ENCODE data around the gene ARFRP1.
"Not testable (repeated sequence)": the region's sequence is repeated elsewhere in the genome, so short reads cannot be mapped to it uniquely, and the experiment has no call there.

The ARFRP1 gene

GRCh38 chr20:63671695-63672094 lies 36.1 kb downstream of the ARFRP1 start:
- DNase-seq, result not testable (repeated sequence)

- DNase-seq, result no peak
Observed at GRCh38 chr20:63668351-63668750, 39.4 kb downstream of the ARFRP1 start.

- no peak for DNase-seq
Observed at GRCh38 chr20:63667858-63668257, 39.9 kb downstream of the ARFRP1 start.

GRCh38 chr20:63665708-63666107 lies 42.1 kb downstream of the ARFRP1 start:
- DNase-seq, result no peak

- peak; percentile 31 for DNase-seq
Observed at GRCh38 chr20:63664861-63665594, 42.7 kb downstream of the ARFRP1 start.

DNA sequence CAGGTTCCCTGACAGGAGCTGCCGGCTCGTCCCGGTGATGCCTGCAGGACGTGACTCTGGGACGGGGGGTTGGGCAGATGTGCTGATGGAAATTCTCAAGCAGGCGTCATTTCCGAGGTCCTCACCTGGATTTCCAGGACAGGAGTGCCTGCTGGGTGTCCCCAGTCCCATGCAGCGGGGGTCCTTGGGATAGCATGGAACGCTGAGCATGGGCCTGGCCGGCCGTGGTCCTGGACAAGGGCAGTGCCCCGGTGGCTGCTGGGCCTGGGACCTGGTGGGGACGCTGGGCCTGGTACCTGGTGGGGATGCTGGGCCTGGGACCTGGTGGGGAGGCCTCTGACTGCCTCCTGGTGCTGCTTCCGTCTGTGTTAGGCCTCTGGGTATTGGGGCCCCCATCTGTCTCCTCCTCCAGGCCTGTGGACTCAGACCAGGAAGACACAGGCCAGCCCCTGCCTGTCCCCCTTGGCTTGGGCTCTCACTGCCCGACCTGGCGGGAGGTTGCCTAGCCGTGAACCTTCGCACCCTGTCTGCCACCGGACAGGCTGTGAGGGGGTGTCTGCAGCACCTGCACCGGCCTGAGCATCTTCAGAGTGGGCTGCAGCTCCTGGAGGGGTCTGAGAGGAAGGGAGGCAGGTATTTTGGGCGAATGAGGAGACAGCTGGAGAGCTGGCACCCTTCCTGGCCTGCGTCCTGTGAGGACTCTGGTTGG lies 43.5 kb downstream of the ARFRP1 start:
- DNase-seq, result no peak

DNA sequence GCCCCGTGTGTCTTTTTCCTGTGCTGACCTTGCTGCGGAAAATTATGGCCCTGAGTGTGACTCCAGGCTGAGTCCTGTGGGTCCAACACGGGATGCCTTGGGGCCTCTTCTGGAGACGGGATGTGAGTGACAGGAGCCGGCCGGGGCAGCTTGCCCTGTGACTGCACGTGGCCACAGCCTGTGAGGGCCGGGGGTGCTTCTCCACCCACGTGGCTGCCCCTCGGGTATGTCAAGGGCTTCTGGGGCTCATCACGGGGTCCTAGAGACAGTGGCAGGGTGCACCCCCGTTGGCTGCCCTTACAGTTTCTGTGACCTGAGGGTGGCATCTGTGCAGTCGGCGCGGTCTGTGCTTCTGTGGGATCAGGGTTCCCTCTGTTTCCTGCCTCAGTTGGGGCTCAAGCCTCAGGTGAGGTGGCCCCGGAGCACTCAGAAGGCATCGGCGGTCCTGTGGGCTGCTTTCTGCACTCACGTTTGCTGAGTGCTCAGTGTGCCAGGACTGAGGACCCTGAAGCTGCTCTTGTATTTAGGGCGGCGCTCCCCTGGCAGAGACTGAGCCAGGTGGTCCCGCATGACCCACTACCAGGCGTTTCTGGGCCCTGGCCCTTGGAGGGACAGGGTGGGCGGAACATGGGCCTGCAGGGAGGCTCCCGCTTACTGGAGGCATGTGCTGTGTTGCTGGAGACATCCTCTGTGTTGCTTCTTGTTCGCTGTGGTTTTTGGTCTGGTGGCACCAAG lies 44.3 kb downstream of the ARFRP1 start:
- no peak for DNase-seq

- DNase-seq, result no peak
Observed at GRCh38 chr20:63662813-63663189, 45.0 kb downstream of the ARFRP1 start.

GRCh38 chr20:63661959-63662812 lies 45.6 kb downstream of the ARFRP1 start:
- DNase-seq, result no peak

DNA sequence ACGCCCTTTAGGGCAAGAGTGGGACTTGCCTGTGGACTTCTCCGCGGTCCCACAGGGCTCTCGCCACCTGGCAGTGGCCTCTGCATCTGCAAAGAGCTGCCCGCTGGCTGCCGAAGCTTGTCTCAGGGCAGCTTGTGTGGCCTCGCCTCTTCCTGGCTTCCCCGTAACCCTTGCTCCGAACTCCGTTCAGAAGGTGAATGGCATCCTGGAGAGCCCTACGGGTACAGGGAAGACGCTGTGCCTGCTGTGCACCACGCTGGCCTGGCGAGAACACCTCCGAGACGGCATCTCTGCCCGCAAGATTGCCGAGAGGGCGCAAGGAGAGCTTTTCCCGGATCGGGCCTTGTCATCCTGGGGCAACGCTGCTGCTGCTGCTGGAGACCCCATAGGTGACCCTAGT lies 46.7 kb downstream of the ARFRP1 start:
- DNase-seq, result no peak

- DNase-seq, result no peak
Observed at GRCh38 chr20:63660622-63661021, 47.2 kb downstream of the ARFRP1 start.

DNA sequence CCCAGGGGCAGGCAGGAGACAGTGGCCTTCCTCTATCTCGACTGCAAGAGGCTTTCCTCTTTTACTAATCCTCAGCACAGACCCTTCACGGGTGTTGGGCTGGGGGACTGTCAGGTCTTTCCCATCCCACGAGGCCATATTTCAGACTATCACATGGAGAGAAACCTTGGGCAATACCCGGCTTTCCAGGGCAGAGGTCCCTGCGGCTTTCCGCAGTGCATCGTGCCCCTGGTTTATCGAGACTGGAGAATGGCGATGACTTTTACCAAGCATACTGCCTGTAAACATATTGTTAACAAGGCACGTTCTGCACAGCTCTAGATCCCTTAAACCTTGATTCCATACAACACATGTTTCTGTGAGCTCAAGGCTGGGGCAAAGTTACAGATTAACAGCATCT lies 47.6 kb downstream of the ARFRP1 start:
- not testable (repeated sequence) for DNase-seq

DNA sequence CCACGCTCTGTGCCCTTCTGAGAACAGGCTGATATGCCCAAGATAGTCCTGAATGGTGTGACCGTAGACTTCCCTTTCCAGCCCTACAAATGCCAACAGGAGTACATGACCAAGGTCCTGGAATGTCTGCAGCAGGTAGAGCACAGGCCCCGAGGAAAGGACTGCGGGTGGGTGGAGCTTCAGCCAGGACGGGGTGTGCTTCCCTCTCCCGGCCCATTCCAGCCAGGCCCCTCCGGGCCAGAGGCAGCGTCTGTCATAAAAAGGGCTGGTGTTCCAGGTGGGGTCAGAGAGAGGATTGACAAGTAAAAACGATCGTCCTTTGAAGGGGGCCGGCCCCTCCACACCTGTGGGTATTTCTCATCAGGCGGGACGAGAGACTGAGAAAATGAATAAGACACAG lies 48.4 kb downstream of the ARFRP1 start:
- no peak for DNase-seq

GRCh38 chr20:63658749-63659187 lies 49.0 kb downstream of the ARFRP1 start:
- DNase-seq, result no peak

DNA sequence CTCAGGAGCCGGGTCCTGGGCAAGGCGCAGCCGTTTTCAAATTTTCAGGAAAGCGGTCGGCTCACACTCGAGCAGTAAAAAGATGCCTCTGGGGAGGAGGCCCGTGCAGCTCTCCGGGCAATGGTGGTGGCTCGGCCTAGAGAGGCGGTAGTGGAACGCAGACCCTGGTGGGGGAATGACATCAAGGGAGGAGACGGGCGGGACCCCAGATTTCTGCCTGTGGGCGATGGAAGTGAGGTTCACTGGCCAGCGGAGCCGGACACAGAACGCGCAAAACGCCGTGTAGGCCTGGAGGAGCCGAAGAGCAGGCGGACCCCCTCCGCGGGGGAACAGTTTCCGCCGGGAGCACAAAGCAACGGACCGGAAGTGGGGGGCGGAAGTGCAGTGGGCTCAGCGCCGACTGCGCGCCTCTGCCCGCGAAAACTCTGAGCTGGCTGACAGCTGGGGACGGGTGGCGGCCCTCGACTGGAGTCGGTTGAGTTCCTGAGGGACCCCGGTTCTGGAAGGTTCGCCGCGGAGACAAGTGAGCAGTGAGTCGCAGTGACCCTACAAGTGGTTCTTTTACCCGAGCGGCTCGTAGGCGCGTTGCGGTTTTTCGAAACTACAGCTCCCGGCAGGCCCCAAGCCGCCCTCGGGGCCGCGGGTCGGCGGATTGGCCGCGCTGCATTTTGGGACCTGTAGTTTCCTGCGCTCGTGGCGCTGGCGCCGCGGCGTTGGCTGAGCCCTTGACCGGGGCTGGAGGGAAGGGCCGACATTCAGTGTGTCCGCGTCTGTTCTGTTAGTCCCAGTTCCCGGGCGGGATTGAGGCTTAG lies 49.6 kb downstream of the ARFRP1 start, which contains the start of gene RTEL1:
Gene RTEL1, plus strand, starts transcription at position 376 of the 812 bp plus-strand sequence. CDS start 1,091 bp downstream, outside the sequence.
- DNase-seq, result peak; percentile 91

DNA sequence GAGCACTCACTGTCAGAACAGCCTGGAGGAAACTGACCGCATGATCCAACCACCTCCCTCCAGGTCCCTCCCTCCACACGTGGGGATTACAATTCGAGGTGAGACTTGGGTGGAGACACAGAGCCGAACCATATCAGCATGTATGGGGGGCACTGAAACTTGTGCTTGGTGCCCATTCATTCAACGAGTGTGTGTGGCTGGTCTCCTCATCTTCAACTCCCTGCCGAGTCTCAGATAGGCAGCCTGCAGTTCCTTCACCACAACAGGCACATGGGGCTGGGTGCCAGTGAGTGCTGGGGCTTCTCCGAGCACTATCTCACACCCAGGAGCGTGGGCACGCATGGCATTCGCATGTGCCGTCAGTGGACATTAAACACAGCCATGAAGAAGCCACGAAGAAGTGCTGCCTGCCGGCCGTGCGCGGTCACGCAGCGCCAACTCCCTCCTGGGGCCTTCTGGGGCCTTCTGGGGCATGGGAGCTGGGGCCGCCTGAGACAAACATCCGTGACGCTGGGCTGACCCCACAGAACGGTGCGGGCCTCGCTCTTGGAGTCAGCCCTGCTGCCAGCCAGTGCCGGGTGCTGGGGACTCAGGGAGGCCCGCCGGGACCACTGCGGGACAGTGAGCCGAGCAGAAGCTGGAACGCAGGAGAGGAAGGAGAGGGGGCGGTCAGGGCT lies 50.4 kb downstream of the ARFRP1 start:
- DNase-seq, result no peak

- no peak for DNase-seq
Observed at GRCh38 chr20:63656451-63656850, 51.3 kb downstream of the ARFRP1 start.

DNA sequence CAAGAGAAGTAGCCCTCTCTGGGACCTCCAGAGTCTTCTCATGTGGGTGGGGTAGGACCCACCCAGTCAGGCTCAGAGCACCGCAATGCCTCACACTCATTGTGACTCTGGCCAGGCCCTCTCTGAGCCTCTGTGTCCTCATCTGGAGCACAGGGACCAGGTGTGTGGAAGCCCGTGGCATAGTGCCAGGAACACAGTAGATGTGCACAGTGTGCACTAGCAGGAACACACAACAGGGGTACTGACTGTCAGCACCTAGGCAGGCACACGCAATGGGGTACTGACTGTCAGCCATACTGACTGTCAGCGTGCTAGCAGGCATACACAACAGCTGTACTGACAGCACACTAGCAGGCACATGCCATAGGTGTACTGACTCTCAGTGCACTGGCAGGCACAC lies 52.5 kb downstream of the ARFRP1 start:
- DNase-seq, result no peak

- DNase-seq, result no peak
Observed at GRCh38 chr20:63653974-63654668, 53.7 kb downstream of the ARFRP1 start.
